ENCODE results near the gene RBM18. TPM values are rescaled to one million over a fixed set of nuclear protein-coding genes. Genes with fewer than 3 reads are reported as not detected.
A peak's percentile ranks its signal among the peaks of the same experiment; 100 is the strongest.

Gene RBM18
- total RNA-seq, 2 donors from 2014 or later: 19.1 to 25.9 TPM

DNA sequence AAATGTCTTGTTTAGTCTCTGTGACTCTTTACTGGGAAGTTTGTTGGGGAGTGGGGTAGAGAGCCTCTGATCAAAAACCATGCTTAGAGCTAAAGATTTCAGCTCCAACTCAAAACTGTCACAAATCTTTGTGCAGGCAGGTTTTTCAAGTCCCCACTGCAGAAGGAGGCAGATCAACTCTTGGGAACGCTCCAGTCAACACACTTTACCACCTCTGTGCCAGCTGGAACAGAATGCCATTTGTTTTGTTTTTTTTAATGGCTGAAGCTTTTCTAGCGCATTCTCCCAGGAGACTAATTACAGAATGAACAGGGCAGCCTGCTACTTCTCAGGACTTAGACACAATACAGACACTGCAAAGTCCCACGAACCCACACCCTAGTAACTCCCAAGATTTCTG, 18.0 kb downstream of the RBM18 start:
- Mint-ChIP-seq H3K4me1 (peaks cover 3% of the 10 kb centered on the region), H3K27ac (peak overlapping the region; percentile 60), H3K4me3 (no peak overlapping the region), H3K27me3 (no peaks in the 10 kb centered on the region), H3K36me3 (ENCODE audit: low read depth) (peaks cover 14% of the 10 kb centered on the region)
- H3K9me3 ChIP-seq (ENCODE audit: control insufficient read depth, low read length, poor library complexity, severe bottlenecking): no peaks in the 10 kb centered on the region
- ATAC-seq (no peak), DNase-seq (no peak)

DNA sequence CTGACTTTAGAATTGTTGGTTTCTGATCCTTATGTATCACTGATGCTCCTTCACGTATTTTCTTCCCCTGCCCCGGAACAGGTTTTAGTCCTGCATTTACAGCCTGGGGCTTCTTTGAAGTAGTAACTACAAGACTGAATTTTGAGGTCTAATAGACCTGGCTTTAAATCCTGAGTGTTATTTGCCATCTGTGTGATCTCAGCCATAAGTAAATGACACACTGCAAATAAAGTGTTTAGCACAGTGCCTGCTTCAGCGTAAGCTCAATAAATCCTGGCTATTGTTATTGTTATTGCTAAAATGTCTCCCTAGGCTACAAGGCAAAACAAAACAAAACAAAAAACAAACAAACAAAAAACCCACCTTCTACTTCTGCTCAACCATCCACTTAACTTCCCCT, 20.3 kb downstream of the RBM18 start:
- H3K9me3 ChIP-seq (ENCODE audit: control insufficient read depth, low read length, poor library complexity, severe bottlenecking): no peaks in the 10 kb centered on the region
- ATAC-seq (no peak), DNase-seq (no peak)
- H3K27me3 Mint-ChIP-seq: no peaks in the 10 kb centered on the region
- no peaks in the 10 kb centered on the region for H3K4me1 Mint-ChIP-seq
- H3K36me3 Mint-ChIP-seq (ENCODE audit: low read depth): peaks cover 13% of the 10 kb centered on the region
- peak overlapping the region; percentile 34 for H3K27ac Mint-ChIP-seq
- no peak overlapping the region for H3K4me3 Mint-ChIP-seq

DNA sequence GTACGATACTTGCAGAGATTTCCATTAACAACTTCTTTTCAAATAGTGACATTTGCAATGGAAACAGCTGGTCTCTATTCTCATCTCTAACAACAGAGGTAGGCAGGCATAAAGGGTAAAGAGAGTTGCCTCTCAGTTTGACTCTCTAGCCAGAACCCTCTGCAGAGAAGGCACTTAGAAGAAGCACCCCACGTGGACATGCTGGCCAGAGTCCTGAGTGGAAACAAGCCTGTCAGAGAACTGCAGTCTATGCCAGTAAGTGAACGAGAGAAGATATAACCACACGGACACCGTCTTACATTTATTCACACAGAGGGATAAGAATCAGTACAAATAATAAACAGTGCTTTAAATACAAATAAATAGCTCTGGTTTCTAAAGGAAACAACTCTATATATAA, 24.9 kb downstream of the RBM18 start:
- Mint-ChIP-seq H3K4me3 (no peak overlapping the region), H3K27ac (no peak overlapping the region), H3K4me1 (peaks cover 3% of the 10 kb centered on the region), H3K36me3 (ENCODE audit: low read depth) (peaks cover 13% of the 10 kb centered on the region), H3K27me3 (no peaks in the 10 kb centered on the region)
- ATAC-seq (no peak), DNase-seq (no peak)
- no peaks in the 10 kb centered on the region for H3K9me3 ChIP-seq (ENCODE audit: control insufficient read depth, low read length, poor library complexity, severe bottlenecking)

GRCh38 chr9:122236681-122237080, 28.0 kb downstream of the RBM18 start:
- Mint-ChIP-seq H3K4me1 (peaks cover 6% of the 10 kb centered on the region), H3K36me3 (ENCODE audit: low read depth) (peaks cover 6% of the 10 kb centered on the region), H3K4me3 (no peak overlapping the region), H3K27ac (no peak overlapping the region), H3K27me3 (no peaks in the 10 kb centered on the region)
- DNase-seq (no peak), ATAC-seq (no peak)
- no peaks in the 10 kb centered on the region for H3K9me3 ChIP-seq (ENCODE audit: control insufficient read depth, low read length, poor library complexity, severe bottlenecking)

GRCh38 chr9:122234022-122234748, 30.5 kb downstream of the RBM18 start:
- Mint-ChIP-seq H3K4me3 (no peak overlapping the region), H3K27me3 (no peaks in the 10 kb centered on the region), H3K4me1 (peaks cover 6% of the 10 kb centered on the region), H3K27ac (no peak overlapping the region), H3K36me3 (ENCODE audit: low read depth) (peaks cover 3% of the 10 kb centered on the region)
- H3K9me3 ChIP-seq (ENCODE audit: control insufficient read depth, low read length, poor library complexity, severe bottlenecking): no peaks in the 10 kb centered on the region
- no peak for DNase-seq
- no peak for ATAC-seq

DNA sequence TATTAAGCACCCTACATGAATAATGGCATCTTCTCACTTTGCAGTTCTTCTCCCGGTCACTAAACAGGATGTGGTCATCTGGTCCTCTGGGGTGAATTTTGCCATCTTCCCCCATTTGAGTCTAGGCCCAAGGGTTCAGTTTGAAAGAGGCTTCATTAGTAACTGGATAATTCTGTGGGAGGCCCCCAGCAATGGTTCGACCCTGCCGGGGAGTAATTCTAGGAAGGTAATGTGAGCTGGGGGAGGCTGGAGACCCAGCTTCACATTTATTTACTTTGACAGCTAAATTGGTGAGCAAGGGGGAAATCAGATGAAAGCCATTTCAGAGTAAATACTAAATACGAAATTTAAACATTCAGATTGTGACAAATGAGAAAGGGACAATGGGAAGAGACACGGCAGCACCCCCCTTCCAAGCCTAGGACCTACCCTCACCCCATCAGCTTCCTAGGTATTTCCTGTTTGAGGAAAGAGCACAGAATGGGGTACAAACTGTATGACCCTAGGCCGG, 31.8 kb downstream of the RBM18 start:
- Mint-ChIP-seq H3K27me3 (no peaks in the 10 kb centered on the region), H3K4me1 (peaks cover 2% of the 10 kb centered on the region), H3K36me3 (ENCODE audit: low read depth) (no peaks in the 10 kb centered on the region), H3K27ac (no peak overlapping the region), H3K4me3 (no peak overlapping the region)
- no peaks in the 10 kb centered on the region for H3K9me3 ChIP-seq (ENCODE audit: control insufficient read depth, low read length, poor library complexity, severe bottlenecking)
- no peak for DNase-seq
- ATAC-seq: no peak

GRCh38 chr9:122229485-122229837, 35.2 kb downstream of the RBM18 start:
- H3K36me3 Mint-ChIP-seq (ENCODE audit: low read depth): peaks cover 2% of the 10 kb centered on the region
- no peak overlapping the region for H3K27ac Mint-ChIP-seq
- H3K9me3 ChIP-seq (ENCODE audit: control insufficient read depth, low read length, poor library complexity, severe bottlenecking): no peaks in the 10 kb centered on the region
- ATAC-seq: no peak
- H3K27me3 Mint-ChIP-seq: peaks cover 27% of the 10 kb centered on the region
- no peak for DNase-seq
- no peak overlapping the region for H3K4me3 Mint-ChIP-seq
- peaks cover 10% of the 10 kb centered on the region for H3K4me1 Mint-ChIP-seq

DNA sequence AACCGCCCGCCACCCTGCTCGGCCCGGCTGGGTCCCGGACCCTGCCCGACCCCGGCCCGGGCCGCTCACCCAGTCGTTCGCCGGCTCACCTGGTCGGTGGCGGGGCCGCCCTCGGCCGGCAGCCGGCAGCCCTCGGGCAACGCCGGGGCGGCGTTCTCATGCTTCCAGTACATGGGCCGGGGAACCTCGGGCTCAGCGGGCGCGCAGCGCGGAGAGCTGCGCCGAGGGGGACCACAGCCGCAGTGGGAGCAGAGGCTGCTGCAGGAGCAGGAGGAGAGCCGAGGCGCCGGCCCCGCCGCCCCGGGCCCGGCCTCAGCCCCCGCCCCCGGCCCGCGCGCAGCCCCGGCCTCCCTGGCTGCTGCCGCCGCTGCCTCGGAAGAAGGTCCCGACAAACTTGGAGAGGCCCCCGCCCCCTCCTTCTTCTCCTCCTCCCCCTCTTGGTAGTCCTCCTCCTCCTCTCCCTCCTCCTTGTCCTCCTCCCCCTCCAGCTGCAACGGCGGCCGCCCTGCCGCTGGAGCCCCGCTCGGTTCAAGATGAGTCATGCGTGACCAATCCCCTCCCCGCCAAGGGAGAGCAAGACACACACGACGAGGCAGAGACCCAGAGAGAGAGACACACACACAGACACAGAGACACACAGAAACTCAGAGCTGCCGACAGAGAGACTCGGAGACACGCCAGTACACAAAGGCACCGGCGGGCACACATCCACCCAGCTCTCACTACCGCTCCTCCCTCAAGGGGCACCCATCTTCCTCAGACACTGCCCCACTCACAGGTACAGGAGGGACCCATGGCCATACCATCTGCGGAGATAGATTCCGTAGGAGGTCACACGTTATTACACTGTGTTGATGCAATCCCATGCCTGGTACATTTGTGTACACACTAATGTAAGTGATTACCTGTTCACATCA, 35.8 kb downstream of the RBM18 start, which contains the start of gene LHX6:
Gene LHX6, minus strand, starts transcription at position 390 of the 917 bp plus-strand sequence. Its CDS starts 217 bp downstream, at position 173.
- Mint-ChIP-seq H3K4me1 (peaks cover 8% of the 10 kb centered on the region), H3K27me3 (peaks cover 33% of the 10 kb centered on the region), H3K27ac (no peak within 1 kb of the TSS), H3K36me3 (ENCODE audit: low read depth) (peaks cover 3% of the 10 kb centered on the region), H3K4me3 (peak within 1 kb of the TSS; percentile 36)
- ATAC-seq: no peak
- H3K9me3 ChIP-seq (ENCODE audit: control insufficient read depth, low read length, poor library complexity, severe bottlenecking): no peaks in the 10 kb centered on the region
- no peak for DNase-seq

GRCh38 chr9:122228191-122228567, 36.5 kb downstream of the RBM18 start:
- Mint-ChIP-seq H3K4me1 (peaks cover 9% of the 10 kb centered on the region), H3K27ac (no peak overlapping the region), H3K27me3 (peaks cover 40% of the 10 kb centered on the region), H3K36me3 (ENCODE audit: low read depth) (peaks cover 3% of the 10 kb centered on the region), H3K4me3 (peak overlapping the region; percentile 36)
- no peak for ATAC-seq
- no peak for DNase-seq
- no peaks in the 10 kb centered on the region for H3K9me3 ChIP-seq (ENCODE audit: control insufficient read depth, low read length, poor library complexity, severe bottlenecking)

DNA sequence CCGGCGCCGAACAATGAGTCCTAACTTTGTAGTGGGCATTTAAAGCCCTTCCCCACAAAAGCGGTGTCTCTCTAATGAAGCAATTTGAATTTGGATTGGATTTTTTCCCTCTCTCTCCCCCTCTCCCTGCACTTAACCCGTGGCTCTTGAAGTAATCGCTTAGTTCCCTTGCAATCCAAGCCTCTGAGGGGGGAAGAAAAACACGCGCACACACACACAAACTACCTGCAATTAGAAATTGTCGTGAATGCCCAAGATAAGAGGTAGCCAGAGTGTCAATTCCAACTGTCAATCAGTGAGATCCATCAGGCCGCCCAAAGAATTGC, 37.1 kb downstream of the RBM18 start:
- peaks cover 13% of the 10 kb centered on the region for H3K4me1 Mint-ChIP-seq
- no peak overlapping the region for H3K27ac Mint-ChIP-seq
- DNase-seq (no peak), ATAC-seq (no peak)
- no peak overlapping the region for H3K4me3 Mint-ChIP-seq
- peaks cover 46% of the 10 kb centered on the region for H3K27me3 Mint-ChIP-seq
- peaks cover 3% of the 10 kb centered on the region for H3K36me3 Mint-ChIP-seq (ENCODE audit: low read depth)
- no peaks in the 10 kb centered on the region for H3K9me3 ChIP-seq (ENCODE audit: control insufficient read depth, low read length, poor library complexity, severe bottlenecking)

DNA sequence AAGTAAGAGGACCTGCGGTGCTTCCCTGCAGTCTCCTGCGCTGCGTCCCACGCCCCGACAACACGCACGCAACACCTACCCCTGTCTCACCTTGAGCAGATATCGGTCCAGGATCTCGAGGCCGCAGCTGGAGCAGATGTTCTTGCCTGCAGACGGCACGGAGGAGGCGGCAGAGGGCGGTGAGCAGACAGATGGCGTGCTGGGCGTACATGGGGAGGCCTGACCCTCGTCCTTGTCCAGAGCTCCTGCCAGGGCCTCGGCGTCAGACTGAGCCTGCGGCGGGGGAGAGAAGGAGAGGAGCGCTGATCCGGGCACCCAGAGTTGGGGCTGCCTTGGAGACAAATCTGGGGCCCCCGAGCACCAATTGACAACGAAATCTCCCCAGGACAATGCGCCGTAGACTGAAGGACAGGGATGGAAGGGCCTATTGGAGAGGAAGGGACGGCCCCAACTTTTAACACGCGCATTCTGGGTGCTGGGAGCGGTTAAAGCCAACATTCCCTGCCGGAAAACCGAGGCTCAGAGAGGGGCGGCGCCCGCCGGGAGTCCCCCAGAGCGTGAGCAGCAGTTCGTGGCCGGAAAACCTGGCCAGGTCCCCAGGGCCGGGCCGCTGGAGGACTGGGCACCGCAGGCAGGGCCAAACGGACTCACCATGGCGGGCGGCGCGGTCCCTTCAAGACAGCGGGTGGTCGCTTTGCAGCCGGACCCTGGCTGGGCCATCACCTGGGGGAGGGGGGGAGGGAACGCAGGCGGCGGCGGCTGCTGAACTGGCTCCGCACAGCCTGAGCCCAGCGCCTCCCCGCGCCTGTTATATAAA, 37.7 kb downstream of the RBM18 start:
- H3K9me3 ChIP-seq (ENCODE audit: control insufficient read depth, low read length, poor library complexity, severe bottlenecking): no peaks in the 10 kb centered on the region
- no peak for ATAC-seq
- Mint-ChIP-seq H3K27ac (no peak overlapping the region), H3K27me3 (peaks cover 52% of the 10 kb centered on the region), H3K4me3 (peak overlapping the region; percentile 77), H3K4me1 (peaks cover 13% of the 10 kb centered on the region), H3K36me3 (ENCODE audit: low read depth) (peaks cover 3% of the 10 kb centered on the region)
- DNase-seq: no peak

- DNase-seq: no peak
- peaks cover 3% of the 10 kb centered on the region for H3K36me3 Mint-ChIP-seq (ENCODE audit: low read depth)
- no peaks in the 10 kb centered on the region for H3K9me3 ChIP-seq (ENCODE audit: control insufficient read depth, low read length, poor library complexity, severe bottlenecking)
- peaks cover 59% of the 10 kb centered on the region for H3K27me3 Mint-ChIP-seq
- H3K4me1 Mint-ChIP-seq: peaks cover 13% of the 10 kb centered on the region
- peak overlapping the region; percentile 77 for H3K4me3 Mint-ChIP-seq
- ATAC-seq: no peak
- no peak overlapping the region for H3K27ac Mint-ChIP-seq
Observed at GRCh38 chr9:122226142-122226757, 38.4 kb downstream of the RBM18 start.
